ENCODE results near the gene MRPL41. TPM values are rescaled to one million over a fixed set of nuclear protein-coding genes. Genes with fewer than 3 reads are reported as not detected.

Gene MRPL41
- total and polyA plus RNA-seq, 2 experiments from 2014 or later, result 32.8 to 146 TPM

DNA sequence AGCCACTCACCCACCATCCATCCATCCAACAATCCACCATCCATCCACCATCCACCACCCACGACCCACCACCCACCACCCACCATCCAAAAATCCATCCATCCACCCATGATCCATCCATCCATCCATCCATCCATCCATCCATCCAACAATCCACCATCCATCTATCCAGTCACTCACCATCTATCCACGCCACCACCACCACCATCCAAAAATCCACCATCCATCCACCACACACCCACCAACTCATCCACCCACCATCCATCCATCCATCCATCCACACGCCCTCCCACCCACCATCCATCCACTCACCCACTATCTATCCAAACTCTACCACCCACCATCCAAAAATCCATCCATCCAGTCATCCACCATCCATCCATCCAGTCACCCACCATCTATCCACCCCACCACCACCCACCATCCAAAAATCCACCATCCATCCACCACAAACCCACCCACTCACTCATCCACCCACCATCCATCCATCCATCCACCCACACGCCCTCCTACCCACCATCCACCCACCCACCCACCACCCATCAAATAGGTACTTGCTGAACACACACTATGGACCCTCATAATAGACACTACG lies 18.0 kb downstream of the MRPL41 start (continued):
- TF ChIP-seq, protein P1, sequence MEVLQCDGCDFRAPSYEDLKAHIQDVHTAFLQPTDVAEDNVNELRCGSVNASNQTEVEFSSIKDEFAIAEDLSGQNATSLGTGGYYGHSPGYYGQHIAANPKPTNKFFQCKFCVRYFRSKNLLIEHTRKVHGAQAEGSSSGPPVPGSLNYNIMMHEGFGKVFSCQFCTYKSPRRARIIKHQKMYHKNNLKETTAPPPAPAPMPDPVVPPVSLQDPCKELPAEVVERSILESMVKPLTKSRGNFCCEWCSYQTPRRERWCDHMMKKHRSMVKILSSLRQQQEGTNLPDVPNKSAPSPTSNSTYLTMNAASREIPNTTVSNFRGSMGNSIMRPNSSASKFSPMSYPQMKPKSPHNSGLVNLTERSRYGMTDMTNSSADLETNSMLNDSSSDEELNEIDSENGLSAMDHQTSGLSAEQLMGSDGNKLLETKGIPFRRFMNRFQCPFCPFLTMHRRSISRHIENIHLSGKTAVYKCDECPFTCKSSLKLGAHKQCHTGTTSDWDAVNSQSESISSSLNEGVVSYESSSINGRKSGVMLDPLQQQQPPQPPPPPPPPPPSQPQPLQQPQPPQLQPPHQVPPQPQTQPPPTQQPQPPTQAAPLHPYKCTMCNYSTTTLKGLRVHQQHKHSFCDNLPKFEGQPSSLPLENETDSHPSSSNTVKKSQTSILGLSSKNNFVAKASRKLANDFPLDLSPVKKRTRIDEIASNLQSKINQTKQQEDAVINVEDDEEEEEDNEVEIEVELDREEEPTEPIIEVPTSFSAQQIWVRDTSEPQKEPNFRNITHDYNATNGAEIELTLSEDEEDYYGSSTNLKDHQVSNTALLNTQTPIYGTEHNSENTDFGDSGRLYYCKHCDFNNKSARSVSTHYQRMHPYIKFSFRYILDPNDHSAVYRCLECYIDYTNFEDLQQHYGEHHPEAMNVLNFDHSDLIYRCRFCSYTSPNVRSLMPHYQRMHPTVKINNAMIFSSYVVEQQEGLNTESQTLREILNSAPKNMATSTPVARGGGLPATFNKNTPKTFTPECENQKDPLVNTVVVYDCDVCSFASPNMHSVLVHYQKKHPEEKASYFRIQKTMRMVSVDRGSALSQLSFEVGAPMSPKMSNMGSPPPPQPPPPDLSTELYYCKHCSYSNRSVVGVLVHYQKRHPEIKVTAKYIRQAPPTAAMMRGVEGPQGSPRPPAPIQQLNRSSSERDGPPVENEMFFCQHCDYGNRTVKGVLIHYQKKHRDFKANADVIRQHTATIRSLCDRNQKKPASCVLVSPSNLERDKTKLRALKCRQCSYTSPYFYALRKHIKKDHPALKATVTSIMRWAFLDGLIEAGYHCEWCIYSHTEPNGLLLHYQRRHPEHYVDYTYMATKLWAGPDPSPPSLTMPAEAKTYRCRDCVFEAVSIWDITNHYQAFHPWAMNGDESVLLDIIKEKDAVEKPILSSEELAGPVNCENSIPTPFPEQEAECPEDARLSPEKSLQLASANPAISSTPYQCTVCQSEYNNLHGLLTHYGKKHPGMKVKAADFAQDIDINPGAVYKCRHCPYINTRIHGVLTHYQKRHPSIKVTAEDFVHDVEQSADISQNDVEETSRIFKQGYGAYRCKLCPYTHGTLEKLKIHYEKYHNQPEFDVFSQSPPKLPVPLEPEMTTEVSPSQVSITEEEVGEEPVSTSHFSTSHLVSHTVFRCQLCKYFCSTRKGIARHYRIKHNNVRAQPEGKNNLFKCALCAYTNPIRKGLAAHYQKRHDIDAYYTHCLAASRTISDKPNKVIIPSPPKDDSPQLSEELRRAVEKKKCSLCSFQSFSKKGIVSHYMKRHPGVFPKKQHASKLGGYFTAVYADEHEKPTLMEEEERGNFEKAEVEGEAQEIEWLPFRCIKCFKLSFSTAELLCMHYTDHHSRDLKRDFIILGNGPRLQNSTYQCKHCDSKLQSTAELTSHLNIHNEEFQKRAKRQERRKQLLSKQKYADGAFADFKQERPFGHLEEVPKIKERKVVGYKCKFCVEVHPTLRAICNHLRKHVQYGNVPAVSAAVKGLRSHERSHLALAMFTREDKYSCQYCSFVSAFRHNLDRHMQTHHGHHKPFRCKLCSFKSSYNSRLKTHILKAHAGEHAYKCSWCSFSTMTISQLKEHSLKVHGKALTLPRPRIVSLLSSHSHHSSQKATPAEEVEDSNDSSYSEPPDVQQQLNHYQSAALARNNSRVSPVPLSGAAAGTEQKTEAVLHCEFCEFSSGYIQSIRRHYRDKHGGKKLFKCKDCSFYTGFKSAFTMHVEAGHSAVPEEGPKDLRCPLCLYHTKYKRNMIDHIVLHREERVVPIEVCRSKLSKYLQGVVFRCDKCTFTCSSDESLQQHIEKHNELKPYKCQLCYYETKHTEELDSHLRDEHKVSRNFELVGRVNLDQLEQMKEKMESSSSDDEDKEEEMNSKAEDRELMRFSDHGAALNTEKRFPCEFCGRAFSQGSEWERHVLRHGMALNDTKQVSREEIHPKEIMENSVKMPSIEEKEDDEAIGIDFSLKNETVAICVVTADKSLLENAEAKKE (CRISPR knock-in tag; IDR thresholded peaks at IDR 0.05), result no peak

DNA sequence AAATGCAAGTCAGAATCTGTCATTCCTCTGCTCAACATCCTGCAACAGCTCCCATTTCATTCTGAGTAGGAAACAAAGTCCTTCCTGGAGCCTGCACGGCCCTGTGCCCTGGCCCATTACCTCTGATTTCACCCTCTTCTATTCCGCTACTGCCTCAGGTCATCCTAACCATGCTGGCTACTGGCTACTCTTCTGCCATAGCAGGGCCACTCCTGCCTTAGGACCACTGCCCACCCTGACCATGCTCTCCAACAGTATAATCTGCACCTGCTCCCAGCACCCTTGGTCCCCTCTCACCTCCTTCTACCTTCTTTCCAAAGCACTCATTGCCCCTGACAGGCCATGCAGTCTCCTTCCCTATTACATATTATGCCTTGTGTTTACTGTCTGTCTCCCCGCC lies 18.9 kb downstream of the MRPL41 start:
- no peak overlapping the region for H3K4me3 ChIP-seq
- 0 out of 2 replicates have a peak, but pooled peaks cover 4% of the 10 kb centered on the region for H3F3A ChIP-seq (replicated peaks; ENCODE audit: low read depth)
- H2AFZ ChIP-seq, result no peak overlapping the region
- peaks cover 9% of the 10 kb centered on the region for H3K27me3 Mint-ChIP-seq (ENCODE audit: insufficient read depth, low read depth, poor library complexity)
- H3K9me2 ChIP-seq (ENCODE audit: insufficient read depth), result no peaks in the 10 kb centered on the region
- no peak overlapping the region; the same call in 2 of the 3 replicates for H3K4me3 Mint-ChIP-seq
- DNase-seq (ENCODE audit: low spot score), result no peak
- H3K4me1 ChIP-seq (ENCODE audit: insufficient read depth), result no peaks in the 10 kb centered on the region
- ATAC-seq, result no peak
- no peak overlapping the region for H3K27ac ChIP-seq (ENCODE audit: low read depth)
- no peak overlapping the region for H3K4me2 ChIP-seq
- H3K9me3 Mint-ChIP-seq, result no peaks in the 10 kb centered on the region; the same call in 2 of the 3 replicates
- H3K4me1 Mint-ChIP-seq, result no peaks in the 10 kb centered on the region; the same call in 2 of the 3 replicates
- H4K20me1 ChIP-seq (replicated peaks; ENCODE audit: insufficient read depth), result peaks cover 15% of the 10 kb centered on the region; the same call in 1 of the 2 replicates
- no peaks in the 10 kb centered on the region for H3K27me3 ChIP-seq (ENCODE audit: insufficient read depth)
- H3K79me2 ChIP-seq (replicated peaks; ENCODE audit: insufficient read depth), result peaks cover 15% of the 10 kb centered on the region
- H3K36me3 ChIP-seq (ENCODE audit: insufficient read depth), result peaks cover 26% of the 10 kb centered on the region
- peaks cover 53% of the 10 kb centered on the region for H3K36me3 Mint-ChIP-seq (ENCODE audit: low read depth)
- H3K27ac Mint-ChIP-seq, result no peak overlapping the region; the same call in 1 of the 2 replicates
- TF ChIP-seq ZNF331 (CRISPR knock-in tag; IDR thresholded peaks at IDR 0.05; ENCODE audit: low read depth) (no peak), JUNB (IDR thresholded peaks at IDR 0.05; ENCODE audit: unreplicated experiment) (no peak), ZNF114 (CRISPR knock-in tag; IDR thresholded peaks at IDR 0.05) (no peak), POLR2AphosphoS5 (IDR thresholded peaks at IDR 0.05; ENCODE audit: low read depth) (no peak), CREB1 (CRISPR knock-in tag; IDR thresholded peaks at IDR 0.05; ENCODE audit: low read depth) (no peak), STAT1 (IDR thresholded peaks at IDR 0.05; ENCODE audit: unreplicated experiment) (no peak), EZH2 (IDR thresholded peaks at IDR 0.05; ENCODE audit: low read depth, unreplicated experiment) (no peak), NANOG (IDR thresholded peaks at IDR 0.05; ENCODE audit: borderline replicate concordance) (no peak)
- TF ChIP-seq, protein P2, sequence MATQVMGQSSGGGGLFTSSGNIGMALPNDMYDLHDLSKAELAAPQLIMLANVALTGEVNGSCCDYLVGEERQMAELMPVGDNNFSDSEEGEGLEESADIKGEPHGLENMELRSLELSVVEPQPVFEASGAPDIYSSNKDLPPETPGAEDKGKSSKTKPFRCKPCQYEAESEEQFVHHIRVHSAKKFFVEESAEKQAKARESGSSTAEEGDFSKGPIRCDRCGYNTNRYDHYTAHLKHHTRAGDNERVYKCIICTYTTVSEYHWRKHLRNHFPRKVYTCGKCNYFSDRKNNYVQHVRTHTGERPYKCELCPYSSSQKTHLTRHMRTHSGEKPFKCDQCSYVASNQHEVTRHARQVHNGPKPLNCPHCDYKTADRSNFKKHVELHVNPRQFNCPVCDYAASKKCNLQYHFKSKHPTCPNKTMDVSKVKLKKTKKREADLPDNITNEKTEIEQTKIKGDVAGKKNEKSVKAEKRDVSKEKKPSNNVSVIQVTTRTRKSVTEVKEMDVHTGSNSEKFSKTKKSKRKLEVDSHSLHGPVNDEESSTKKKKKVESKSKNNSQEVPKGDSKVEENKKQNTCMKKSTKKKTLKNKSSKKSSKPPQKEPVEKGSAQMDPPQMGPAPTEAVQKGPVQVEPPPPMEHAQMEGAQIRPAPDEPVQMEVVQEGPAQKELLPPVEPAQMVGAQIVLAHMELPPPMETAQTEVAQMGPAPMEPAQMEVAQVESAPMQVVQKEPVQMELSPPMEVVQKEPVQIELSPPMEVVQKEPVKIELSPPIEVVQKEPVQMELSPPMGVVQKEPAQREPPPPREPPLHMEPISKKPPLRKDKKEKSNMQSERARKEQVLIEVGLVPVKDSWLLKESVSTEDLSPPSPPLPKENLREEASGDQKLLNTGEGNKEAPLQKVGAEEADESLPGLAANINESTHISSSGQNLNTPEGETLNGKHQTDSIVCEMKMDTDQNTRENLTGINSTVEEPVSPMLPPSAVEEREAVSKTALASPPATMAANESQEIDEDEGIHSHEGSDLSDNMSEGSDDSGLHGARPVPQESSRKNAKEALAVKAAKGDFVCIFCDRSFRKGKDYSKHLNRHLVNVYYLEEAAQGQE (IDR thresholded peaks at IDR 0.05; ENCODE audit: unreplicated experiment), result no peak
